Measurements from ENCODE around the gene DLEC1.
"Not testable (repeated sequence)": the region's sequence is repeated elsewhere in the genome, so short reads cannot be mapped to it uniquely, and the experiment has no call there.

Gene DLEC1

DNA sequence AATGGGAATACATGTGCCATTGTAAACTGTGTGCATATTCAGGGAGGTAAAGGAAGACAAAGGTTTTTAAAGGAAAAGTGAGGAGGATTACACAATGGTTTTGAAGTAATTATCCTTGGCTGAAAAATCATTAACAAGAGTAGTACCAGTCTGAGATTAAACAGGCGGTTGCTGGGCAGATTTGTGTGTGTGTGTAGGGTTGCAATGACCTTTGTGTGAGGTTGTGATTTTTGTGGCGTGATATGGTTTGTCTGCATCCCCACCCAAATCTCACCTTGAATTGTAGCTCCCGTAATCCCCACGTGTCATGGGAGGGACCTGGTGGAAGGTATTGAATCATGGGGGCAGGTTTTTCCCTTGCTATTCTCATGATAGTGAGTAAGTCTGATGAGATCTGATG is 7.0 kb downstream of the DLEC1 start:
- no peak for TF ChIP-seq CTCF (IDR thresholded peaks at IDR 0.05; ENCODE audit: insufficient read depth, low read length, poor library complexity, severe bottlenecking)
- no peak overlapping the region for H3K4me3 ChIP-seq (replicated peaks; ENCODE audit: low read depth, low read length)
- H3K27me3 ChIP-seq (replicated peaks; ENCODE audit: control insufficient read depth, insufficient read depth, low read length) = no peaks in the 10 kb centered on the region
- no peak for DNase-seq (ENCODE audit: extremely low read depth, insufficient read length)
- no peaks in the 10 kb centered on the region for H3K36me3 ChIP-seq (ENCODE audit: control insufficient read depth, insufficient read depth, low read length)

GRCh38 chr3:38046821-38047220 is 7.8 kb downstream of the DLEC1 start:
- DNase-seq (ENCODE audit: extremely low read depth, insufficient read length) = no peak
- Histone ChIP-seq H3K4me3 (replicated peaks; ENCODE audit: low read depth, low read length) (no peak overlapping the region), H3K27me3 (replicated peaks; ENCODE audit: control insufficient read depth, insufficient read depth, low read length) (no peaks in the 10 kb centered on the region), H3K36me3 (ENCODE audit: control insufficient read depth, insufficient read depth, low read length) (no peaks in the 10 kb centered on the region)
- no peak for TF ChIP-seq CTCF (IDR thresholded peaks at IDR 0.05; ENCODE audit: insufficient read depth, low read length, poor library complexity, severe bottlenecking)

DNA sequence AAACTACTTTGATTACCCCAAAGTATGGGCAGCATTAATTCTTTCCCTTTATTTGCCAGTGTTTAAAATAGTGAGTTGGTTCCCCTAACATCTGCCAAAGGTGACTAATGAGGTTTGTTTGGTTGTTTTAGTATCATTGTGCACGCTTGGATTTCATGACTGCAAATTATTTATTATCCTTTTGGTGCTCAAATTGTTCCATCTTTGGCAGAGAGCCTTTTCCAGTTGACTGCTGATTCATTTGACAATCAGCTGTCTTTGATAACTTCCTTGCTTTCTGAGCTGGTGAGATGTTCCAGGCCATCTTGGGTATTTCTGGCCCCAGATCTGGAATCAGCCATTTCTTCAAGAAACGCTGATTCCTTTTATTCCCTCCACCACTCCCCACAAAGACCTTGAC is 8.9 kb downstream of the DLEC1 start:
- no peak for DNase-seq (ENCODE audit: extremely low read depth, insufficient read length)
- Histone ChIP-seq H3K4me3 (replicated peaks; ENCODE audit: low read depth, low read length) (no peak overlapping the region), H3K27me3 (replicated peaks; ENCODE audit: control insufficient read depth, insufficient read depth, low read length) (no peaks in the 10 kb centered on the region), H3K36me3 (ENCODE audit: control insufficient read depth, insufficient read depth, low read length) (no peaks in the 10 kb centered on the region)
- TF ChIP-seq CTCF (IDR thresholded peaks at IDR 0.05; ENCODE audit: insufficient read depth, low read length, poor library complexity, severe bottlenecking) = no peak

GRCh38 chr3:38049358-38050126 is 10.5 kb downstream of the DLEC1 start:
- H3K27me3 ChIP-seq (replicated peaks; ENCODE audit: control insufficient read depth, insufficient read depth, low read length) = no peaks in the 10 kb centered on the region
- TF ChIP-seq CTCF (IDR thresholded peaks at IDR 0.05; ENCODE audit: insufficient read depth, low read length, poor library complexity, severe bottlenecking) = no peak
- no peaks in the 10 kb centered on the region for H3K36me3 ChIP-seq (ENCODE audit: control insufficient read depth, insufficient read depth, low read length)
- H3K4me3 ChIP-seq (replicated peaks; ENCODE audit: low read depth, low read length) = no peak overlapping the region
- no peak for DNase-seq (ENCODE audit: extremely low read depth, insufficient read length)

- TF ChIP-seq CTCF (IDR thresholded peaks at IDR 0.05; ENCODE audit: insufficient read depth, low read length, poor library complexity, severe bottlenecking) = no peak
- Histone ChIP-seq H3K4me3 (replicated peaks; ENCODE audit: low read depth, low read length) (no peak overlapping the region), H3K27me3 (replicated peaks; ENCODE audit: control insufficient read depth, insufficient read depth, low read length) (no peaks in the 10 kb centered on the region), H3K36me3 (ENCODE audit: control insufficient read depth, insufficient read depth, low read length) (no peaks in the 10 kb centered on the region)
- no peak for DNase-seq (ENCODE audit: extremely low read depth, insufficient read length)
Measured at GRCh38 chr3:38051131-38051530, 12.1 kb downstream of the DLEC1 start.

DNA sequence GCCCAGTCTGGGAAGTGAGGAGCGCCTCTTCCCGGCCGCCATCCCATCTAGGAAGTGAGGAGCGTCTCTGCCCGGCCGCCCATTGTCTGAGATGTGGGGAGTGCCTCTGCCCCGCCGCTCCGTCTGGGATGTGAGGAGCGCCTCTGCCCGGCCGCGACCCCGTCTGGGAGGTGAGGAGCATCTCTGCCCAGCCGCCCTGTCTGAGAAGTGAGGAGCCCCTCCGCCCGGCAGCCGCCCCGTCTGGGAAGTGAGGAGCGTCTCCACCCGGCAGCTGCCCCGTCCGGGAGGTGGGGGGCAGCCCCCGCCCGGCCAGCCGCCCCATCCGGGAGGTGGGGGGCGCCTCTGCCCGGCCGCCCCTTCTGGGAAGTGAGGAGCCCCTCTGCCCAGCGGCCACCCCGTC is 14.3 kb downstream of the DLEC1 start:
- H3K27me3 ChIP-seq (replicated peaks; ENCODE audit: control insufficient read depth, insufficient read depth, low read length); DNase-seq (ENCODE audit: extremely low read depth, insufficient read length); H3K4me3 ChIP-seq (replicated peaks; ENCODE audit: low read depth, low read length); H3K36me3 ChIP-seq (ENCODE audit: control insufficient read depth, insufficient read depth, low read length): not testable (repeated sequence)

DNA sequence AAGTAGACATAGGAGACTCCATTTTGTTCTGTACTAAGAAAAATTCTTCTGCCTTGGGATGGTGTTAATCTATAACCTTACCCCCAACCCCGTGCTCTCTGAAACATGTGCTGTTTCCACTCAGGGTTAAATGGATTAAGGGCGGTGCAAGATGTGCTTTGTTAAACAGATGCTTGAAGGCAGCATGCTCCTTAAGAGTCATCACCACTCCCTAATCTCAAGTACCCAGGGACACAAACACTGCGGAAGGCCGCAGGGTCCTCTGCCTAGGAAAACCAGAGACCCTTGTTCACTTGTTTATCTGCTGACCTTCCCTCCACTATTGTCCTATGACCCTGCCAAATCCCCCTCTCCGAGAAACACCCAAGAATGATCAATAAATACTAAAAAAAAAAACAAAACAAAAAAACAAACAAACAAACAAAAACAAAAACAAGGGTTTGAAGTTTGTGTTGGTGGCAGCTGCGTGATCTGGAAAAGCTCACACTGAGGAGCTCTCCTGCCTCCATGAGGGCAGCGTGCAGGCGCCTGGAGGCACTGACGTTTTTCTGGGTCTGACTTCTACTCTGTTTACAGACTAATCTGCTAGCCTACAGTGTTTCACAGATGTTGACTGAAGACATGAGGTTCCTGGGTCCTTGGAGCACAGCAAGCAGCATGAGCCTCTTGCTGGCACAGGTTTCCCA is 14.9 kb downstream of the DLEC1 start:
- H3K27me3 ChIP-seq (replicated peaks; ENCODE audit: control insufficient read depth, insufficient read depth, low read length) = not testable (repeated sequence)

More for the DNA sequence above, 14.9 kb downstream of the DLEC1 start:
- not testable (repeated sequence) for H3K36me3 ChIP-seq (ENCODE audit: control insufficient read depth, insufficient read depth, low read length); DNase-seq (ENCODE audit: extremely low read depth, insufficient read length); H3K4me3 ChIP-seq (replicated peaks; ENCODE audit: low read depth, low read length)
